Peyer's patch (tissue), 4 donors: Measurements from ENCODE around the gene RFPL4A. TPM values are rescaled to one million over a fixed set of nuclear protein-coding genes. Genes with fewer than 3 reads are reported as not detected.

Experiments used
- DNase-seq, 3 donors: peaks; one replicate each; pipeline ENCODE4 v3.0.0-alpha.2; 2017 to 2019
- H3K27ac ChIP-seq, 4 donors: fragments of 200-600 bp; sonication (generic); one replicate each; pipeline ENCODE4 v1.5.1; 2016 to 2019
- H3K27me3 ChIP-seq, 2 donors: fragments of 200-600 bp; sonication (generic); one replicate each; pipeline ENCODE4 v1.5.1; 2019
- H3K36me3 ChIP-seq, 3 donors: fragments of 200-600 bp; sonication (generic); one replicate each; pipeline ENCODE4 v1.5.1; 2016 to 2019
- H3K4me1 ChIP-seq, 4 donors: fragments of 200-600 bp; sonication (generic); one replicate each; pipeline ENCODE4 v1.5.1; 2016 to 2019
- H3K4me3 ChIP-seq, 4 donors: fragments of 200-600 bp; sonication (generic); 1 replicate in 3 of 4; 2 replicates in 1 of 4; pipeline ENCODE4 v1.5.1; 2016 to 2019; ENCODE audit warnings: mild to moderate bottlenecking in 1 of 4
- H3K9me3 ChIP-seq, 4 donors: fragments of 200-600 bp; sonication (generic); one replicate each; pipeline ENCODE4 v1.5.1; 2016 to 2019; ENCODE audit warnings: mild to moderate bottlenecking in 1 of 4
- POLR2A ChIP-seq, 2 donors: fragments of 450-650 bp; IDR thresholded peaks; one replicate each; pipeline ENCODE4 v1.5.1; 2017; ENCODE audit warnings: antibody characterized with exemption in 2 of 2, mild to moderate bottlenecking in 2 of 2, moderate library complexity in 2 of 2
- total RNA-seq, 4 donors: library from RNA; depleted of rRNA; stranded (reverse); fragments of >200 nt; gene quantifications; one replicate each; pipeline ENCODE4 v1.1.0, GENCODE V29; 2016
- TF ChIP-seq, protein P1 (sequence below), 6 experiments: fragments of 450-650 bp in 4 of 6; fragments of 200-600 bp in 2 of 6; sonication (generic) in 1 of 6; IDR thresholded peaks; one replicate each; pipeline ENCODE4 v1.5.1; 2017 to 2019; ENCODE audit warnings: antibody characterized with exemption in 6 of 6, mild to moderate bottlenecking in 3 of 6, moderate library complexity in 1 of 6

The RFPL4A gene
- total RNA-seq, 4 donors from 2014 or later: 0.94 TPM; not detected in 3

DNA sequence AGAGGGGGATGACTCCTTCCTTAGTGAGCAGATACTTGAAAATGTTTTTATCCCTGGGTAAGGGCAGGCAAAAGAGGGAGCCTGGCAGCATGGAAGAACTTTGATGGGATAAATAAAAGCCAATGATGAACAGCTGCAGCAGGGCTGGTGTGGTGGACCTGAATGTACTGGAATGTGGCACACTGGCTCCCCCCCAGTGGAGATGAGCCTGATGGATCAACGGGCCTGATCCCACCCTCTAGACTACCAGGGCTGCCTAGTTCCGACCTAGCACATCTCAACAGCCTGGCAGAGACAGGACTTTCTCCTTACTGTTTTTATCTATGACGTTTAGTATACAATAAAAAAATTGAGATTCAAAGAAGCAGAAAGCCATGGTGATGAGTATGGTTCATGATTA lies 52.4 kb downstream of the RFPL4A start:
- H3K36me3 ChIP-seq: no peaks in the 10 kb centered on the region
- no peaks in the 10 kb centered on the region for H3K4me1 ChIP-seq
- no peaks in the 10 kb centered on the region for H3K27me3 ChIP-seq
- no peak for DNase-seq
- H3K4me3 ChIP-seq: no peak overlapping the region
- no peak for TF ChIP-seq POLR2A (IDR thresholded peaks at IDR 0.05)
- TF ChIP-seq, protein P1, sequence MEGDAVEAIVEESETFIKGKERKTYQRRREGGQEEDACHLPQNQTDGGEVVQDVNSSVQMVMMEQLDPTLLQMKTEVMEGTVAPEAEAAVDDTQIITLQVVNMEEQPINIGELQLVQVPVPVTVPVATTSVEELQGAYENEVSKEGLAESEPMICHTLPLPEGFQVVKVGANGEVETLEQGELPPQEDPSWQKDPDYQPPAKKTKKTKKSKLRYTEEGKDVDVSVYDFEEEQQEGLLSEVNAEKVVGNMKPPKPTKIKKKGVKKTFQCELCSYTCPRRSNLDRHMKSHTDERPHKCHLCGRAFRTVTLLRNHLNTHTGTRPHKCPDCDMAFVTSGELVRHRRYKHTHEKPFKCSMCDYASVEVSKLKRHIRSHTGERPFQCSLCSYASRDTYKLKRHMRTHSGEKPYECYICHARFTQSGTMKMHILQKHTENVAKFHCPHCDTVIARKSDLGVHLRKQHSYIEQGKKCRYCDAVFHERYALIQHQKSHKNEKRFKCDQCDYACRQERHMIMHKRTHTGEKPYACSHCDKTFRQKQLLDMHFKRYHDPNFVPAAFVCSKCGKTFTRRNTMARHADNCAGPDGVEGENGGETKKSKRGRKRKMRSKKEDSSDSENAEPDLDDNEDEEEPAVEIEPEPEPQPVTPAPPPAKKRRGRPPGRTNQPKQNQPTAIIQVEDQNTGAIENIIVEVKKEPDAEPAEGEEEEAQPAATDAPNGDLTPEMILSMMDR (IDR thresholded peaks at IDR 0.05): no peak
- no peak overlapping the region for H3K27ac ChIP-seq
- no peaks in the 10 kb centered on the region for H3K9me3 ChIP-seq

DNA sequence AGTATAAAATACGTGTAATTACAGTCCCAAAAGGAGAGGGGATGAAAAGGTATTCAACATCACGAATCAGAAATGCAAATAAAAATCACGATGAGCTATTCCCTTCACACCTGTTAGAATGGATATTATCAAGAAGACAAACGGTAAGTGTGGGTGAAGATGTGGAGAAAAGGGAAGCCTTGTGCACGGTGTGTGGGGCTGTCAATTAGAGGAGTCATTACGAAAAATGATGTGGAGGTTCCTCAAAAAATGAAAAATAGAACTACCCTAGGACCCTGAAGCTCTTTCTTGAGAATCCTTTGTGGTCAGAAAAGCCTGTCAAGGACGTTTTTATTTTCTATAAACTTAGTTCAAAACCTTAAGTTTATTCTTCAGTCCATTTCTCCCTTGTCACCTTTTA lies 53.6 kb downstream of the RFPL4A start:
- no peaks in the 10 kb centered on the region for H3K36me3 ChIP-seq
- no peak for TF ChIP-seq POLR2A (IDR thresholded peaks at IDR 0.05)
- TF ChIP-seq, protein P1 (IDR thresholded peaks at IDR 0.05): no peak
- H3K4me3 ChIP-seq: no peak overlapping the region
- H3K27ac ChIP-seq: no peak overlapping the region
- H3K27me3 ChIP-seq: no peaks in the 10 kb centered on the region
- no peaks in the 10 kb centered on the region for H3K9me3 ChIP-seq
- H3K4me1 ChIP-seq: no peaks in the 10 kb centered on the region
- DNase-seq: no peak

Other genes with a start within 250 kb of the RFPL4A start
- not detected for gene SBK2, start 222.0 kb upstream of the RFPL4A start, total RNA-seq
- 1 to 10 TPM in 1 of 4 donors, not detected in 3; 1.0 TPM for gene SBK3, start 213.6 kb upstream of the RFPL4A start, total RNA-seq
- gene ZNF579, start 178.2 kb upstream of the RFPL4A start, total RNA-seq: 1 to 10 TPM in 3 of 4 donors, not detected in 1; 1.7 to 6.1 (median 3.1) TPM
- gene FIZ1, start 159.6 kb upstream of the RFPL4A start, total RNA-seq: 10 to 100 TPM in 3 of 4 donors, 1 to 10 TPM in 1; 6.0 to 14.9 (median 12.0) TPM
- gene ZNF524, start 158.8 kb upstream of the RFPL4A start, total RNA-seq: 10 to 100 TPM; 30.3 to 45.2 (median 44.4) TPM
- 10 to 100 TPM in 3 of 4 donors, 1 to 10 TPM in 1; 8.6 to 18.9 (median 14.3) TPM for gene ZNF865, start 153.4 kb upstream of the RFPL4A start, total RNA-seq
- gene ZNF784, start 134.5 kb upstream of the RFPL4A start, total RNA-seq: 10 to 100 TPM in 3 of 4 donors, 1 to 10 TPM in 1; 6.0 to 18.3 (median 12.3) TPM
- gene ZNF580, start 118.1 kb upstream of the RFPL4A start, total RNA-seq: 10 to 100 TPM; 12.3 to 38.4 (median 25.2) TPM
- 10 to 100 TPM in 3 of 4 donors, 1 to 10 TPM in 1; 7.7 to 28.9 (median 14.1) TPM for gene ZNF581, start 115.4 kb upstream of the RFPL4A start, total RNA-seq
- gene CCDC106, start 110.9 kb upstream of the RFPL4A start, total RNA-seq: 10 to 100 TPM in 3 of 4 donors, 1 to 10 TPM in 1; 8.1 to 17.4 (median 14.0) TPM
- 100 to 1,000 TPM; 132 to 292 (median 159) TPM for gene U2AF2, start 104.1 kb upstream of the RFPL4A start, total RNA-seq
- gene EPN1, start 83.9 kb upstream of the RFPL4A start, total RNA-seq: 100 to 1,000 TPM; 120 to 241 (median 163) TPM
- gene NLRP9, start 20.7 kb upstream of the RFPL4A start, total RNA-seq: not detected
- not detected for gene RFPL4AL1, start 10.0 kb downstream of the RFPL4A start, total RNA-seq
- gene NLRP11, start 72.9 kb downstream of the RFPL4A start, total RNA-seq: not detected
- not detected for gene NLRP4, start 77.4 kb downstream of the RFPL4A start, total RNA-seq
- gene NLRP13, start 173.2 kb downstream of the RFPL4A start, total RNA-seq: not detected
- gene NLRP8, start 188.7 kb downstream of the RFPL4A start, total RNA-seq: not detected
- gene NLRP5, start 227.7 kb downstream of the RFPL4A start, total RNA-seq: not detected